Parathyroid adenoma (tissue), 2 donors: ENCODE measurements around the gene PLA2G4B.

Experiments used
- H2AFZ ChIP-seq: fragments of 300-600 bp; sonication (generic); one replicate; pipeline ENCODE4 v1.7.0; 2017; ENCODE audit warnings: antibody characterized with exemption, mild to moderate bottlenecking
- H3K27ac ChIP-seq: fragments of 300-600 bp; sonication (generic); one replicate; pipeline ENCODE4 v1.7.0; 2017
- H3K27me3 ChIP-seq: fragments of 300-600 bp; sonication (generic); one replicate; pipeline ENCODE4 v1.7.0; 2017; ENCODE audit warnings: low read length; ENCODE audit not compliant: control insufficient read depth, insufficient read depth
- H3K36me3 ChIP-seq: fragments of 300-600 bp; sonication (generic); one replicate; pipeline ENCODE4 v1.7.0; 2017; ENCODE audit warnings: low read length; ENCODE audit not compliant: control insufficient read depth, insufficient read depth
- H3K4me1 ChIP-seq: fragments of 300-600 bp; sonication (generic); one replicate; pipeline ENCODE4 v1.7.0; 2017; ENCODE audit warnings: control low read depth
- H3K4me2 ChIP-seq: fragments of 300-600 bp; sonication (generic); one replicate; pipeline ENCODE4 v1.7.0; 2017; ENCODE audit warnings: low read length
- H3K4me3 ChIP-seq: fragments of 300-600 bp; sonication (generic); one replicate; pipeline ENCODE4 v1.7.0; 2017; ENCODE audit warnings: low read depth, low read length
- H3K79me2 ChIP-seq: fragments of 300-600 bp; sonication (generic); one replicate; pipeline ENCODE4 v1.7.0; 2017; ENCODE audit warnings: control low read depth
- H3K9ac ChIP-seq: fragments of 300-600 bp; sonication (generic); one replicate; pipeline ENCODE4 v1.7.0; 2017; ENCODE audit warnings: mild to moderate bottlenecking
- H3K9me3 ChIP-seq: fragments of 300-600 bp; sonication (generic); one replicate; pipeline ENCODE4 v1.7.0; 2017; ENCODE audit warnings: low read length; ENCODE audit not compliant: control insufficient read depth
- TF ChIP-seq, protein P1 (sequence below): fragments of 300-600 bp; sonication (generic); IDR thresholded peaks from one replicate; pipeline ENCODE4 v1.7.0; 2017; ENCODE audit warnings: antibody characterized with exemption, mild to moderate bottlenecking
- donor health status: primary hyperparathyroidism.

Gene PLA2G4B

DNA sequence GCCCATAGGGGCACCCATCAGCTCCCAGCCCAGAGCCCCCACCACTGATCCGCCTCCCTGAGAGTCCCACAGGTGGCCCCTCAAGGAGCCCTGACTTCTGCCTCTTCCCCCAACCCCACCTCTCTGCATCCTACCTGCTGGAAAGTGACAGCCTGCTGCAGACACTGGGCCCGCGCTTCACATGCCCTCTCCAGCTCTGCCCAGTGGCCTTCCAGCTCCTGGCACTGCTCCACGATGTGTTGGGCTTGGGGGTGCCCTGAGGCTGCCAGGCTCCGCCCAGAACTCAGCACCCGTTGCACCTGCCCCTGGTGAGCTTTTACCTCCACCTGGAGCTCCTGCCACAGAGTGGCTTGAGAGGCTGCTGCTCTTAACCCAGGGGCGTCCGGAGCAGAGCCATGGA is 35.1 kb downstream of the PLA2G4B start:
- no peak overlapping the region for H3K4me3 ChIP-seq
- no peaks in the 10 kb centered on the region for H3K27me3 ChIP-seq
- H3K9ac ChIP-seq, result no peak overlapping the region
- H3K79me2 ChIP-seq, result no peaks in the 10 kb centered on the region
- TF ChIP-seq, protein P1, sequence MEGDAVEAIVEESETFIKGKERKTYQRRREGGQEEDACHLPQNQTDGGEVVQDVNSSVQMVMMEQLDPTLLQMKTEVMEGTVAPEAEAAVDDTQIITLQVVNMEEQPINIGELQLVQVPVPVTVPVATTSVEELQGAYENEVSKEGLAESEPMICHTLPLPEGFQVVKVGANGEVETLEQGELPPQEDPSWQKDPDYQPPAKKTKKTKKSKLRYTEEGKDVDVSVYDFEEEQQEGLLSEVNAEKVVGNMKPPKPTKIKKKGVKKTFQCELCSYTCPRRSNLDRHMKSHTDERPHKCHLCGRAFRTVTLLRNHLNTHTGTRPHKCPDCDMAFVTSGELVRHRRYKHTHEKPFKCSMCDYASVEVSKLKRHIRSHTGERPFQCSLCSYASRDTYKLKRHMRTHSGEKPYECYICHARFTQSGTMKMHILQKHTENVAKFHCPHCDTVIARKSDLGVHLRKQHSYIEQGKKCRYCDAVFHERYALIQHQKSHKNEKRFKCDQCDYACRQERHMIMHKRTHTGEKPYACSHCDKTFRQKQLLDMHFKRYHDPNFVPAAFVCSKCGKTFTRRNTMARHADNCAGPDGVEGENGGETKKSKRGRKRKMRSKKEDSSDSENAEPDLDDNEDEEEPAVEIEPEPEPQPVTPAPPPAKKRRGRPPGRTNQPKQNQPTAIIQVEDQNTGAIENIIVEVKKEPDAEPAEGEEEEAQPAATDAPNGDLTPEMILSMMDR, result no peak
- no peaks in the 10 kb centered on the region for H3K4me1 ChIP-seq
- no peak overlapping the region for H3K27ac ChIP-seq
- H3K9me3 ChIP-seq, result no peaks in the 10 kb centered on the region
- no peaks in the 10 kb centered on the region for H3K36me3 ChIP-seq
- H3K4me2 ChIP-seq, result no peak overlapping the region
- no peak overlapping the region for H2AFZ ChIP-seq

DNA sequence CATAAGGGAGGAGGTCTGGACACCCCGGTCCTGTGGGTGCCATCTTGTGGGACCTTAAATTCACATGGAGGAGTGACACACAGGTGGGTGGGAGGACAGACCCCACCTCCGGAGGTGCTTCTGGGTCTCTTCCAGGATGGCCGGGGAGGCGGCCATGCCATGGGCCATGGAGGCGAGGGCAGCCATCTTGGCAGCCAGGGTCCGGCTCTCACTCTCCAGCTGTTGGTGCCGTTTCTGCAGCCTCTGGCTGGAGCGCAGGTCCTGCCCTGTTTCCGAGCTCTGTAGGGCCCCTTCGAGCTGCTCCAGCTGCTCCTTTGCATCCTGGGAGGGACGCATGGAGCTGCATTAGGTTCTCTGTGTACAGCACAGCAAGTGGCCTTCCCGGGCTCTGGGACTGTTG is 36.1 kb downstream of the PLA2G4B start:
- Histone ChIP-seq H2AFZ (no peak overlapping the region), H3K36me3 (no peaks in the 10 kb centered on the region), H3K9ac (no peak overlapping the region), H3K79me2 (no peaks in the 10 kb centered on the region), H3K4me2 (no peak overlapping the region), H3K27me3 (no peaks in the 10 kb centered on the region), H3K4me3 (no peak overlapping the region), H3K27ac (no peak overlapping the region), H3K4me1 (no peaks in the 10 kb centered on the region), H3K9me3 (no peaks in the 10 kb centered on the region)
- TF ChIP-seq, protein P1, result no peak

DNA sequence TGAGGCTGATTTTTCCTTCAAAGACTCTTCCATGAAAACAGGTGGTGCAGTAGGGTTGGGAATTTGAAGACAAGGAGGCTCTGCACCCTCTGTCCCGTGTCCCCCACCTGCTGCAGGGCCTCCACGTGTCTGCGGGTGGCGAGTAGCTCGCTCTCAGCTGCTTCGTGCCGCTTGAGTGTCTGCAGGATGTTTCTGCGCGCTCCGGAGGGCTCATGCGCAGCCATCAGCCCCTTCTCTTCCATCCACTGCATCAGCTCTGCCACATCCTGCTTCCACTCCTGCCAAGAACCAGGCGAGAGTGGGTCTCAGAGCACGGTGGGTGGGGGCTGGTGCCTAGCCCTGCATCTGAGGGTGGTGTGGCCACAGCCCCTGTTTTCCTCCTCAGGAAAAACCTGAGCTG is 37.4 kb downstream of the PLA2G4B start:
- TF ChIP-seq, protein P1, result no peak
- no peak overlapping the region for H3K27ac ChIP-seq
- H3K9ac ChIP-seq, result no peak overlapping the region
- H3K27me3 ChIP-seq, result no peaks in the 10 kb centered on the region
- H2AFZ ChIP-seq, result no peak overlapping the region
- H3K4me3 ChIP-seq, result no peak overlapping the region
- H3K4me2 ChIP-seq, result no peak overlapping the region
- H3K36me3 ChIP-seq, result no peaks in the 10 kb centered on the region
- H3K4me1 ChIP-seq, result no peaks in the 10 kb centered on the region
- H3K79me2 ChIP-seq, result no peaks in the 10 kb centered on the region
- H3K9me3 ChIP-seq, result no peaks in the 10 kb centered on the region

DNA sequence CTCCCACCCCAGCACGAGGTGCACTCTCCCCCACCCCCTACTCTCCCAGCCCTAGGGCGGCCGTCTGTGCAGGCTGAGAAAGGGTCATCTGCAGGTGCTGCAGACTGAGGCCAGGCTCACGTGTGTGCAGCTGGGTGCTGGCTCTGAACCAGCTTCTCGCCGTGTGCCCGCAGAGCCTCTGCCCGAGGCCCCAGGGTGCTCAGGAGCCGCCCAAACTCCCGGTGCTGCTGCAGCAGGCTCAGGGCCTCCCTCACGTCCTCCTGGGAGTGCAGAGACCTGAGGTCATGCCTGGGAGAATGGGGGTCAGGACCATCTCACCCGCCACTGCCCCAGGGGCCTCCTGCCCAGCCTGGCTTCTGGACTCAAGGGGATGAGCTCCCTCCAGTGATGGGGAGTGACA is 38.0 kb downstream of the PLA2G4B start:
- H3K9me3 ChIP-seq, result no peaks in the 10 kb centered on the region
- no peak overlapping the region for H2AFZ ChIP-seq
- no peak overlapping the region for H3K9ac ChIP-seq
- H3K4me3 ChIP-seq, result no peak overlapping the region
- no peak overlapping the region for H3K27ac ChIP-seq
- no peaks in the 10 kb centered on the region for H3K36me3 ChIP-seq
- H3K27me3 ChIP-seq, result no peaks in the 10 kb centered on the region
- no peaks in the 10 kb centered on the region for H3K4me1 ChIP-seq
- no peak overlapping the region for H3K4me2 ChIP-seq
- H3K79me2 ChIP-seq, result no peaks in the 10 kb centered on the region
- TF ChIP-seq, protein P1, result no peak

DNA sequence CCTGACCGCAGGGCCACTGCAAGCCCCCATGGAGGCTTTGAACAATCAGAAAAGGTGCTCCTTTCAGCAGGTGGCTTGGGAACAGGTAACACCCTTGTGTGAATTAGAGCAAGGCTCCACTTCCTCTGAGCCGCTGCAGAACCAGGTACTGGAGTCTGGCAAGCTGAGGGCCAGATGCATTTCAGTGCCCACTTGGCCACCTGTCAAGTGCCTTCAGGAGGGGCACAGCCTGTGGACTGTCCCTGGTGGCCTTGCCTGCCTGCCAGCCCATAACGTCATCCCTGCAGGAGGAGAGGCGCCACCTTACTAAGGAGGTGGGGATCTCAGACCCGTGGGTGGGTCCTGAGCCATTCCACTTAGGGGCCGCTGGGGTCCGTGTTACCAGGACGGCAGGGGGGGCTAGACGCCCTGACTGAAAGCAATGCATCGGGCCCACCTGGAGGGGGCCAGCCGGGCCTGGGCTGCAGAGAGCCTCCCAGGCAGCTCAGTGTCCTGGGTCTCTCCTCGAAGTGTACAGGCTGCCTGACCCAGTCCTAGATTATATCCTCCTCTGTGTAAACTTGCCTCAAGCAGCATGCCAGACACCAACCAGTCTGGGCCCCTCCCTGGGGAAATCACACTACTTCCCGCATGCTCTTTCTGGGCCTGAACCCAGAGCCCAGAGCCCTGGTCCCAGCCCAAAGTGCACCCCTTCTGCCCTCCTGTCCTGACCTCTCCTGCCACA is 39.1 kb downstream of the PLA2G4B start:
- TF ChIP-seq, protein P1, result no peak
- no peaks in the 10 kb centered on the region for H3K4me1 ChIP-seq

More for the DNA sequence above, 39.1 kb downstream of the PLA2G4B start:
- H3K9me3 ChIP-seq, result no peaks in the 10 kb centered on the region
- H3K36me3 ChIP-seq, result no peaks in the 10 kb centered on the region
- no peak overlapping the region for H3K4me3 ChIP-seq
- H3K4me2 ChIP-seq, result no peak overlapping the region
- no peak overlapping the region for H3K27ac ChIP-seq
- H3K79me2 ChIP-seq, result no peaks in the 10 kb centered on the region
- H2AFZ ChIP-seq, result no peak overlapping the region
- H3K27me3 ChIP-seq, result no peaks in the 10 kb centered on the region
- H3K9ac ChIP-seq, result no peak overlapping the region
